Skin of body (tissue), 2 donors: ENCODE data around the gene PRR7. TPM values are rescaled to one million over a fixed set of nuclear protein-coding genes. Genes with fewer than 3 reads are reported as not detected.
A peak's percentile ranks its signal among the peaks of the same experiment; 100 is the strongest.

Source experiments
- DNase-seq: peaks from one replicate; lab custom pipeline; 2025; lab: John Stamatoyannopoulos, UW
- total RNA-seq: library from RNA; depleted of rRNA; stranded (reverse); fragments of >200 nt; gene quantifications from one replicate; pipeline ENCODE4 v1.2.3, GENCODE V29; 2014

PRR7 gene
- total RNA-seq, 1 donor from 2014 or later = 1.1 TPM

DNA sequence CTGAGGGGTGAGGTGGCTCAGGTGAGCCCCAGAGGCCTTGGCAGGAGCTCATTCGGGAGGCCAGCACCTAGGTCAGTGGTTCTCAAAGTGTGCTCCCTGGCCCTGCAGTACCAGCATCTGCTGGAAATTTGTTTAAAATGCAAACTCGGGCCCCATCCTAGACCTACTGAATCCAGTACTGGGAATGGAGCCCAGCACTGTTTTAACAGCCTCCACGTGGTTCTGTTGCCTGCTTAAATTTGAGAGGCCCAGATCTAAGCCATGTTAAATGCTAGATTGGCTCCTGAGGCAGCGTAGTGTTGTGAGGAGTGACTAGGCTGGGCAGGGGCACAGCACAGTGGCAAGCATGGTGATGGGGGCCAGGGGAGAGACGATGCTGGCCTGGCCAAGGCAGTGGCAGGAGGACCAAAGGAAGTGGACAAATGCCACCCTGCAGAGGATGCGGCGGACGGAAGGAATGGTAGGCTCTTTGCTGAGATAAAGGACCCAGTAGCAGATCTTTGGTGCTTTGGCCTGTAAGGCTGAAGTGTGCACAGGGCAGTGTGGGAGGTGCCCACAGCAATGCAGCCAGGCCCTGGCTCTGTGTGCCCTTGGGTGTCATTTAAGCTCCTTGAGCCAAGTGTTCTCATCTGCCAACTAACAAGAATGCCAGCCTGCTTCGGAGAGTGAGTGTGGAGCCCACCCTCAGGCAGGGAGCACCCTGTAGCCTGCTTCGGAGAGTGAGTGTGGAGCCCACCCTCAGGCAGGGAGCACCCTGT is 4.2 kb downstream of the PRR7 start:
- DNase-seq = no peak

DNA sequence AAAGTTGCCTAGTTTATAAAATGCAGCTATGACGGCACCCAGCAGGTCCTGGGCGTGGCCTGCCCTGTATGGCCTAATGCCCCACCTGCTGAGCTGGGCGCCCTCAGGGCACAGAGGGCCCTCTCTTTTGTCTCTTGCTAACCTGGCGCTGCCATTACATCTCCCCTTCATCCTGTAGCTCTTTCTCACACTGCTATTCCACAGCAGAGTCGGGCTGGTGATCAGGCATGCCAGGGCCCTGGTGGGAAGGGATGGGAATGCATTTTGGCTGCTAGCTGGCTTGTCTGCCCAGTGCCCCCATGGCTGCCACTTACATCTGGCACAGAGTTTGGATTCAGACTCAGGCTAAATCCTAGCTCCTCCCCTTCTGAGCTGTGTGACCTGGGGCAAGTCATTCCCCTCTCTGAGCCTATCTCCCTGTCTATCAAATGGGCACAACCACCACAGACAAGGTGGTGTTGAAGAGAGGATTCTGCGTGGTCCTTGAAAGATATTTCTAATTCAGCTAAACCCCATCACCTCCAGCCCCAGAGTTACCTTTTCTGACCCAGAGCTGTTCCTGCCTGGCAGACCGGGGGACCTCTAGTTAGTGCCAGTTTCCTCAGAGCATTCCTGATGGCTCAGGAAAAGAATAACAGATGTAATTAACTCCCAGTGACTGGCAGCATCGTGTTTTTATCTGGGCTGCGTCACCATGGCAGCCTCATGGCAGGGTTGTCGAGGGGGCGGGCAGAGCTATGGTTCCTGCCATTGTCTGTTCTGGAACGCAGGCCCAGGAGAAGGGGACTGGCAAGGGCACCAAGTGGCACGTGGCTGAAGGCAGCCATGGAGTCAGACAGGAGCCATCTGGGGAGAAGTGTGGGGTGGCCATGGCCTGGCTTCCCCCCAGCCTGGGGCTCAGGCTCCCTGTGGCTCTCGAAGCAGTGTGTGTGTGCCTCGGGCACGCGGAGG is 6.3 kb downstream of the PRR7 start:
- DNase-seq = no peak

DNA sequence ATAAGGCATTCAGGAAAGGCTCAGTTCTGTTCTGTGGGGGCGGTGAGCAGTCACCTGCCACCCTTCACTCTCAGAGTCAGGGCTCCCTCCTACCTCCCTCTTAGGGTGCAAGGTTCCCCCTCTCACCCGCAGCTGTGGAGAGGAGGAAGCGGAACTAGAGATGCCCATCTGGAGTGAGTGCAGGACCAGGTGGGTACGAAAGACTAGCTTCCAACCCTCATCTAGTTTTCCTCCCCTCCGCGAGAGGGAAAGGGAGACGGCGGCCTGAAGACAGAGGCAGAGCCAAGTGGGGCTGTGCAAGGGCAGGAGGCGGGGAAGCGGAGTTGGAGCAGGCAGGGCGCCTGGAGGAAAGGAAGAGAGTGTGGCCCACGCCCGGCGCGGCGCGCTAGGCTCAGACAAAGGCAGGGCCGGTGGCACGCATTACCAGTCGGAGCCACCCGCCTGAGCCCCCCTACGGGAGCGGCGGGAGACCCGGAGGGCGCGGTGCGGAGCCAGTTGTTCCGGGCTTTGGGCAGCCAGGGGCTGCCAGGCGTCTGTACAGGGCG is 7.3 kb downstream of the PRR7 start:
- DNase-seq = peak; percentile 42

DNA sequence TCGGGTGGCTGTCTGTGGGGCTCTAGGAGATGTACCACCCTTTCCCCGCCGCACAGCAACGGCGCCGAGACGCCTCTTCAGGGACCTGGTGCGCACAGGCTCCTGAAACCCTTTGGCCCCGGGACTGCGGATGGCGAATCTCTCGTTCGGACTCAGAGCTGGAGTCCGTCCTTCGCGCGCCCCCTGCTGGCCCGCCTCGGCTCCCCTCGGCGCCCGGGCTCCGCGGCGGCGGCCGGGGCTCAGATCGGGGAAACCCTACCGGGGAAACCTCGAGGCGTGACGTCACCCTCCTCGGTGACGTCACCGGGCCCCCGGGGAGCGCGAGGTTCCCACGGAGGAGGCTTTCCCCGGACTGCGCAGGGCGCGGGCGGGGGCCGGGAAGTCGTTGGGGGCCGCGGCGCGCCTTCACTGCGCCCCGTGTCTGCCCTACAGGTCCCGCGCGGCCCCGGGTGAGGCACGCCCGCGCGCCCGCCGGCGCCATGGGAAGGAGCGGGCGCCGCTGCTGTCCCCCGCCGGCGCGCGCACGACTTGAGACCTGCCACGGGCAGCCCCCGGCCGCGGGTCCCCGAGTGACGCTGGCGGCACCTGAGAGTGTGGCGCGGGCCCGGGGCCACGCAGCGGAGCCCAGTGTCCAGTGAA is 7.9 kb downstream of the PRR7 start:
- peak; percentile 72 for DNase-seq

DNA sequence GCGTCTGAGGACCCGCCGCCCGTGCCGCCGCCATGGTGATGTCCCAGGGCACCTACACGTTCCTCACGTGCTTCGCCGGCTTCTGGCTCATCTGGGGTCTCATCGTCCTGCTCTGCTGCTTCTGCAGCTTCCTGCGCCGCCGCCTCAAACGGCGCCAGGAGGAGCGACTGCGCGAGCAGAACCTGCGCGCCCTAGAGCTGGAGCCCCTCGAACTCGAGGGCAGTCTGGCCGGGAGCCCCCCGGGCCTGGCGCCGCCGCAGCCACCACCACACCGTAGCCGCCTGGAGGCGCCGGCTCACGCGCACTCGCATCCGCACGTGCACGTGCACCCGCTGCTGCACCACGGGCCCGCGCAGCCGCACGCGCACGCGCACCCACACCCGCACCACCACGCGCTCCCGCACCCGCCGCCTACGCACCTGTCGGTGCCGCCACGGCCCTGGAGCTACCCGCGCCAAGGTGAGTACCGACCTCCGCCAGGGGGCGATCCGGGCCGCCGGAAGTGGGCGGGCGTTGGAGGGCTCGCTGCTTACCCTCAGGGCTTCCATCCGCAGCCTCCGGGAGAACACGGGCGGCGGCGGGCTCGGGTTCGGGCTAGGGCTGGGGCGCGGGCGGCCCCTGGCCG is 8.5 kb downstream of the PRR7 start:
- peak; percentile 36 for DNase-seq

DNA sequence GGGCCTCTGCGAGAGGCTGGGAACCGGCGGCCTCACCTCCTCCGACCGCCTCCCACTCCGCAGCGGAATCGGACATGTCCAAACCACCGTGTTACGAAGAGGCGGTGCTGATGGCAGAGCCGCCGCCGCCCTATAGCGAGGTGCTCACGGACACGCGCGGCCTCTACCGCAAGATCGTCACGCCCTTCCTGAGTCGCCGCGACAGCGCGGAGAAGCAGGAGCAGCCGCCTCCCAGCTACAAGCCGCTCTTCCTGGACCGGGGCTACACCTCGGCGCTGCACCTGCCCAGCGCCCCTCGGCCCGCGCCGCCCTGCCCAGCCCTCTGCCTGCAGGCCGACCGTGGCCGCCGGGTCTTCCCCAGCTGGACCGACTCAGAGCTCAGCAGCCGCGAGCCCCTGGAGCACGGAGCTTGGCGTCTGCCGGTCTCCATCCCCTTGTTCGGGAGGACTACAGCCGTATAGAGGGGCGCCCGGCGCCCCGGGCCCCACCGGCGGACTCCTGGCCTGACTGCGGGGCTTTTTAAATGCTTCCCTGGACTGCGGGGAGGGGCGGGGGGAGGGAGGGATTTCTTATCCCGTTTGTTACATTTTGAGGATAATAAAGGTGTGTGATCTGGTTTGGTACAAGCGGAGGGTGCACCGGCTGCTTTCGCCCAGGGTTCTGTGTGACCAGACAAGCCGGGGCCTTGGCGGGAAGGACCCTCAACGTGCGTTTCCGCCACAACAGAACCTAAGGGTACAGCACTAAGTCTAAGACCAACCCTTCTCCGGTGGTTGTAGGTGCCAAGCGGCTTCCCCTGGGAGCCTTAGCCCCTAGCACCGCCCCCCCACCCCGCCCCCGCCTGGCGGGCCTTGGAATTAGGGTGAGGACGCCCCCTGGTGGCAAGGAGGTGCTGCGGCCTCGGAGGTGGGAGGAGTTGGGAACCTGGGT is 9.3 kb downstream of the PRR7 start:
- DNase-seq = peak; percentile 81

DNA sequence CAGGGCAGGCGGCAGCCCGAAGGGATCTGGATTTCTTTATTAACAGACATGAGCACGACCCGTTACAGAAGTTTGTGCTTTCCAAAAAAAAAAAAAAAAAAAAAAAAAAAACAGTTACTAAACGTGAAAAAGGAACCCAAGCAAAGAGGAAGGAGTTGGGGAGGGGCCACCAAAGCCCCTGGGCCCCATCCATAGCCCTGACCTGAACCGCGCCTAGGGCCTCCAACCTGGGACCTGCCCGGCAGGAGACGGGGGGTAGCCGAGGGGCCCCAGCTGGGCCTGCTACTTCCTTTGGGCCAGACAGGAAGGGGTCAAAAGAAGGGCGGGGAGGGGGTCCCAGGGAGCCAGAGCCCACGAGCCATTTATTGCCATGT is 10.0 kb downstream of the PRR7 start:
- no peak for DNase-seq

DNA sequence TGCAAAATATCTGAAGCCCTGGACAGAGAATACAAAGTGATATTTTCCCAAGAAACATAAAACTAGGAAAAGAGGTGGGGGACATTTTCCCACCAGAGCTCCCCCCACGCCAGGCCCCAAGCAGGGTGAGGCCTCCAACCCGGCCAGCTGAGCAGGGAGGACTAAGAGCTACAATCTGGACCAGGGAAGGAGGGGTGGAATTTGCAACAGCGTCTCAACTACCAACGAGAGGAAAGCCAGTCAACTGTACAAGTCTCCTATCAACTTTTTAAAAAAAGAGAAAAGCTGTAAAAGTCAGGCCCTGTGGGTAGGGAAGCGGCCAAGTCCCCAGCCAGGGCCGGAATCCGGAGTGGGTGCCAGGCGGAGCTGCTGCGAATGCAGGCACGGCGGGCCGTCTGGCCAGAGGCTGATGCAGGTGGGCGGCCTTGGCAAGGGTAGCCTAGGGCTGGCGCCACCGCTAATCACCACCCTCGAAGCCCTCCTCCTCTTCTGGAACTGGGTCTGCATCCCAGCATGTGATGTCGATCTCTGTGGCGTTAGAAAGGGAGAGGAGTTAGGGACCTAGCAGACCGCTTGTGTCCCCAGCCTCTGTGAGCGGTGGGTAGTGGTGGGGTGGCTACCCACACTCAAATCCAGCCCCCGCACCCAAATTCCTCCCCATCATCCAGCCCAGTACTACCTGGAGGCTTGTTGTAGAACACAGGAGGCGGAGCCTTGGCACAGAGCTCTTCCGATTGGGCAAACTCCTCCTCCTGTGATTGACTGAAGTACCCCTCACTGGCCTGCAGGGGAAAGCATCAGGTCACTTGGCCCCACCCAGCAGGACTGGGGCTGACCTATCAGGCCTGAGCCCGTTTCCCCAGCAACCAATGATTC is 10.6 kb downstream of the PRR7 start:
- peak; percentile 81 for DNase-seq

DNA sequence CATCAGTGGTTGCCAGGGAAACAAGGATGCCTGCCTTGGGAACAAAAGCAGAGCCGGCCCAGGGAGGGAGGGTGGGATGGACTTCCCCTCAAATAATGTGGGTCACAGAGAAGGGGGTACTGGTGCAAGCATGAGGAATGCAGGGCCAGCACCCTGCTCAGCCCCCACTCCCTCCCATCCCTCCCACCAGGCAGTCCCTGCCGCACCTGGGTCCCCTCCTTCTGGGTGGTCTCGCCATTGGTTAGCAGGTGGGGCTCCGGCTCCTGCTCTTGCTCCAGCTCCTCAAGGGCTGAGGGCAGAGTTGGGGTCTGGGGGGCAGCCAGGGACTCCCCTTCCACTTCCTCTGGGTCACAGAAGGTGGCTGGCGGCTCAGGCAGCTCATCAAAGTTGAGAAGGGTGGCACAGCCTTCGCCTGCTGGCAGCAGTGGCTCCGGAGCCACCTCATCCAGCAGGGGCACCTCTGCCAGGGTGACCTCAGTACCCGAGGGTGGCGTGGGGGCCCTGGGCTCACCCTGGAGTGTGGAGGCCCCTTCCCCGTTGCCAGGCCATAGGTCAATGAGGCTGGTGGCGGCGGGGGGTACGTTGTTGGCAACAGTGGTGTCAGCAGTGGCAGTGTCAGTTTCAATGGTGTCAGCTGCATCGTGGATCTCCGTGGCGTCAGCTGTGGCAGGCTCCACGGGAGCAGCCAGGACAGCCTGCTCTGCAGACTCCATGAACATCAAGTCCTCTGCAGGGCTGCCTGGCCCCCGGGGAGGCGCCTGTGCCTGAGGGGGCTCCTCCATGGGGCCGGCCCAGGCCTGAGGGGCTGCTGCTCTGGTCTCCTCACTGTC is 11.5 kb downstream of the PRR7 start:
- no peak for DNase-seq

DNA sequence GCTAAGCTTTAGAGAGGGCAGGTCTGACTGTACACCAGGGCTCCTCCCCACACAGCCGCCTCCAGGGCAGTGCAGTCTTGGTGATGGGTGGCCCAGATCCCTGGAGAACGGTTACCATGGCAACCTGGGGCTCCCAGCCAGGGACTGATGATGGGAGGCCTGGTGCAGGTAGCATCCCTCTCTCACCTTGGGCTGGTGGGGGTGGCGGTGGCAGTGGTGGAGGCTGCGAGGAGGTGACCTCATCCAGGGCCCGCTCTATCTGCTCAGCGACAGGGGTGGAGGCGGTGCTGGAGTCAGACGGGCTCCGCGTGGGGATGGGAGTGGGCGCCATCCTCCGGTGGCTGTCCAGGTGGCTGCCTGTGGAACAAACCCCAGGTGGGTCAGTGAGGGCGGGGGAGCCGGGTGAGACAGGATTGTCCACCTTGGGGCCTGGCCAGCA is 12.3 kb downstream of the PRR7 start:
- no peak for DNase-seq

DNA sequence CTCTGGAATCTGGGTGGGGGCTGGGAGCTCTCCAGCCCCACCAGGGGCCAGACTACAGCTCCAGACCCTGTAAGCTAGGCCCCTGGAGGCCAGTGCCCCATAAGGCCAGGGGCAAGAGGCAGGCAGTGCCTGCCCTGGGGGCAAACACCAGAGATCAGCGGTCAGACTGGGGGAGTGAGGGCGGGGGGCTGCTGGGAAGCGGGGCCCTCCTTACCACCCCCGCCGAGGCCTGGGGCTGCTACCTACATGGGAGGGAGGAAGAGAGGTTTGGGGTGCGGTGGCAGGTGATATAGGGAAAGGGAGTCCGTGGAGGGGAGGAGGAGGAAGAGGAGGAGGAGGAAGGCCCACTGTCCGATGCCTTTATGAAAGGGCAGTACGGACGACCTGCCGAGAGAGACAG is 12.7 kb downstream of the PRR7 start:
- no peak for DNase-seq

DNA sequence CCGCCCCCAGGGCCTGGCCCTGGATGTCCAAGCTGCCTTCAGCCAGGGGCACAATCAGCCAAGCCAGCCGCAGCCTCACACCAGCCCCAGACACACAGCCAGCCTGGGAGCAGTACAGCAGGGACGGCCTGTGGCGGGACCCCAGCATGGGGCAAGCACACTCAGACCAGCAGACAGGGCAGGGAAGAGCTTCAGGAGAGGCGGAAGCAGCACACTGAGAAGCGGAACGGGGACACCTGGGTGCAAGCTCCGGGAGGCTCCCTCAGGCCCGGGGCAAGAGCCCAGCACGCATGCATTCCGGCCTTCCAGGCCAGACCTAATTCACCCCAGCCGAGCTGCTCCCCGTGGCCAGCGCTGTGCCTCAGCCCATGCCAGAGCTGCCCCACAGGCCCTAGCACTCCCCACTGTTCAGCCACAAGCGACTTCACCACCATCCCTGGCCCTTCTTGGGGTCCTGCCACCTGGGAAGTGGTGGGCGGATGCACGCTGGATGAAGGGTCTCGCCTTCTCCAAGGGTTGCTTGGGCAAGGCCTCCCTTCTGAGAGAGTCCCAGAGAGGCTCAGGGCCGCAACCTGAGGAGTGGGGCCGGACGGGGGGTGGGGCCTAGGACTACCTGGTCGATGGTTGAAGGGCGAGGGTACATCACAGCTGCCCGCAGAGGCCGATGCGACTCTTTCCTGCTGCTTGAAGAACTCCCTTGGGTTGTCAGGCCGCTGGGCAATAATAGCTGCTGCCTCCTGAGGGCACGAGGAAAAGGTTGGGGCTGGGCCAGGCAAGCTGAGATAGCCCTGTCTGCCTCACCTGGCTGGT is 13.4 kb downstream of the PRR7 start:
- no peak for DNase-seq

DNA sequence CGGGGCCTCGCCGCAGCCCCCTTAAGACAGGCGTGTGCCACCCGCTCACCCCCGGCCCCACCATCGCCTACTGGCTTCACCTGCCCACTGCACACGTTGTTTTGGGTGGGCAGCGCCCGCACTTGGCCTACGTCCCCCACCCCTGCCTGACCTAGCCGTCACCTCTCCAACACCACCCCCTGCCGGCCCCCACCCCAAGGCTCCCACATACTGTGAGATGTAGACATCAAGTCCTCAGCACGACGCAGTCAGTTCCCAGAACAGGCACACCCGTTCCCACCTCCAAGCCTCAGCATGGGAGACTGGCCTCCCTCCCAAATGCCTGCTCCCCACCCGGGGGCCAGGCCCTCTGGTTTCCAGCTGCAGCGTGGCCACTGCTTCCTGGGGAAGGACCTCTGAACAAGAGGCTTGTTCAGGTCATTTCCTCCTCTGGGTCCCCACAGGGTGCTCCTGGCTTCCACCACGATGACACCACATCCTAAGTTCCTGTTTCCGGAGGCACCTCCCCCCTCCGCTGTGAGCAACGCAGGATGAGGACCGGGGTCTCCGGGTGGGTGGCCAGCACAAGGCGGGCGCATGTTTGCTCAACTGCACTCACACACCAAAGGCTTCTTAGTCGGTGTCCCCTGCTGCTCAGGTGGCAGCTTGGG is 15.5 kb downstream of the PRR7 start:
- no peak for DNase-seq

DNA sequence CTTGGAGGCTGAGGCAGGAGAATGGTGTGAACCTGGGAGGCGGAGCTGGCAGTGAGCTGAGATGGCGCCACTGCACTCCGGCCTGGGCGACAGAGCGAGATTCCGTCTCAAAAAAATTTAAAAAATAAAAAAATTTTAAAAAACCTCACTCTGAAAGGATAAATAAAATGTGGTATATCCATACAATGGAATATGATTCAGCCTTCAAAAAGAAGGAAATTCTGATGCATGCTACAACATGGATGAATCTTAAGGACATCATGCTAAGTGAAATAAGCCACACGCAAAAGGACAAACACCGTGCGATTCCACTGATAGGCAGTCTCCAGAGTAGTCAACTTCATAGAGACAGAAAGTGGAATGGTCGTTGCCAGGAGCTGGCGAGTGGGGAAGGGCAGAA is 18.4 kb downstream of the PRR7 start:
- DNase-seq = no peak

DNA sequence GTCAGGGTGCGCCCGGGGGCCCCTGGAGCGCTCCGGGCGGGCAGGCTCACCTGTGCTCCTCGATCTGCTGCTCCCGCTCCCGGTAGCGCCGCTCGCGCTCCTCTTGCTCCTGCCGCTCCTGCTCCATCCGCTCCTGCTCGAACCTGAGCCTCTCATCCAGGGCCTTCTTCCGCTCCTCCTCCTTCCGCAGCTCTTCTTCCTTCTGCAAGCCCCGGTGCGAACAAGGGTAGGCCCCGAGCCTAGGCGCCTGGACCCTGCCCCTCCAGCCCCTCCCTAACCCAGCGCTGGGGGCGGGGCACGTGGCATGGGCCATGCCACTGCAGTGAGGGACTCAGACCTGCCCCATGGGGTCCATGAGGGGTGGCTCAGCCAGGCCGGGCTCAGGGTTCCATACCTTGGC is 20.2 kb downstream of the PRR7 start:
- DNase-seq = no peak

DNA sequence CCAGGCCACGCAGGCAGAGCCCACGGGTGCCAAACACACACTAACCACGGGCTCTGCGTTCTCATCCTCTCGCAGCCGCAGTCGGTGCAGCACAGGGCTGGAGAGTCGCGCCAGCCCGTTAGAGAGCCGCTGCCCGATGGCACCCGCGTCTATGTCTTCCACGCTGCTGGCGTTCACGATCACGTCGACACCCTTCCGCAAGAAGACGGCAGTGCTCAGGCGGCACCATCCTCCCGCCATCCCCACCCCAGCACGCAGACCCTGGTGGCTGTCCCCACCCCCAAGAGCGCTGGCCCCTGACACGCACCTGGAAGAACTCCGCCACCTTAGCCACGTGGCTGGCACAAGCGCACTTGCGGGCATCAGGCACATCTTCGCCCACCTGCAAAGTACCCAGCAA is 20.8 kb downstream of the PRR7 start:
- no peak for DNase-seq

DNA sequence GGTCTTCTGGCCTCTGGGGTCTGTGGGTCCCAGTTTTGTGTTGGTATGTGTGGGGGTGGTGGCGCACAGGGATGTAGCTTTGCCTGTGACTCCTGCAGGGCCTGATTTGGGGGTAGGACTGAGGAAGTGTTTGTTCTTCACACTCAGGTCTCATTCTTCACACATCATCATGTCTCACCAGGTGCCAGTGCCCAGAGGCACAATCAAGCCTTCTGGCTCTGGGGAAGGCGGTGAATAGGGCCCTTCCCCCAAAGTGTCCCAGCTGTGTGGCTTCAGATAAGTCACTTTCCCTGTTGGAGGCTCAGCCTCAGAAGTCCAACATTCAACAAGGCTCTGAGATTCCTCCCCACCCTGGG is 21.7 kb downstream of the PRR7 start:
- no peak for DNase-seq
